Dendritic cell treated with granulocyte-macrophage colony-stimulating factor and Interleukin-4, amounts not matched to agents 40 ng/mL and 50 ng/mL, for 4 days (primary cell): Measurements from ENCODE around the gene SELENOW.
"Not testable (repeated sequence)": the region's sequence is repeated elsewhere in the genome, so short reads cannot be mapped to it uniquely, and the experiment has no call there.

ENCODE experiments used
- H3K27ac Mint-ChIP-seq: one replicate; pipeline ENCODE4 v1.8.0; 2022; ENCODE audit warnings: mild to moderate bottlenecking, mixed read lengths
- H3K27me3 Mint-ChIP-seq: one replicate; pipeline ENCODE4 v1.8.0; 2022; ENCODE audit warnings: mild to moderate bottlenecking, mixed read lengths
- H3K36me3 Mint-ChIP-seq: one replicate; pipeline ENCODE4 v1.8.0; 2022; ENCODE audit warnings: low read depth, mixed read lengths
- H3K4me1 Mint-ChIP-seq: one replicate; pipeline ENCODE4 v1.8.0; 2022; ENCODE audit warnings: low read depth, mixed read lengths
- H3K4me3 Mint-ChIP-seq: one replicate; pipeline ENCODE4 v1.8.0; 2022; ENCODE audit warnings: mild to moderate bottlenecking, moderate library complexity, mixed read lengths
- H3K9me3 Mint-ChIP-seq: one replicate; pipeline ENCODE4 v1.8.0; 2022; ENCODE audit warnings: mixed read lengths
- intact Hi-C: fragments of 100-400 bp; cut with micrococcal nuclease; formaldehyde crosslinking; loops from one replicate; pipeline ENCODE4 v1.15.0; 2022

SELENOW gene

DNA sequence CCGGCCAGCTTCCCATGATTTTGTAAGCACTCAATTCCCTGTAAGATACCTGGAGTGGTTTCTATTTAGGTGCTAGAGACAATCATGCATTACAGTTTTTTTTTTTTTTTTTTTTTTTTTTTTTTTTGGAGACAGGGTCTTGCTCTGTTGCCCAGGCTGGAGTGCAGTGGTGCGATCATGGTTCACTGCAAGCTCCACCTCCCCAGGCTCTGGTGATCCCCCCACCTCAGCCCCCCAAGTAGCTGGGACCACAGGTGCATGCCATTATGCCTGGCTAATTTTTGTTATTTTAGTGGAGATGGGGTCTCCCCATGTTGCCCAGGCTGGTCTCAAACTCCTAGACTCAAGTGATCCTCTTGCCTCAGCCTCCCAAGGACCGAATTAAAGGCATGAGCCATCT, 13.8 kb upstream of the SELENOW start:
- H3K9me3 Mint-ChIP-seq, H3K4me3 Mint-ChIP-seq, H3K36me3 Mint-ChIP-seq, H3K27ac Mint-ChIP-seq, intact Hi-C loops, H3K4me1 Mint-ChIP-seq, H3K27me3 Mint-ChIP-seq: not testable (repeated sequence)

DNA sequence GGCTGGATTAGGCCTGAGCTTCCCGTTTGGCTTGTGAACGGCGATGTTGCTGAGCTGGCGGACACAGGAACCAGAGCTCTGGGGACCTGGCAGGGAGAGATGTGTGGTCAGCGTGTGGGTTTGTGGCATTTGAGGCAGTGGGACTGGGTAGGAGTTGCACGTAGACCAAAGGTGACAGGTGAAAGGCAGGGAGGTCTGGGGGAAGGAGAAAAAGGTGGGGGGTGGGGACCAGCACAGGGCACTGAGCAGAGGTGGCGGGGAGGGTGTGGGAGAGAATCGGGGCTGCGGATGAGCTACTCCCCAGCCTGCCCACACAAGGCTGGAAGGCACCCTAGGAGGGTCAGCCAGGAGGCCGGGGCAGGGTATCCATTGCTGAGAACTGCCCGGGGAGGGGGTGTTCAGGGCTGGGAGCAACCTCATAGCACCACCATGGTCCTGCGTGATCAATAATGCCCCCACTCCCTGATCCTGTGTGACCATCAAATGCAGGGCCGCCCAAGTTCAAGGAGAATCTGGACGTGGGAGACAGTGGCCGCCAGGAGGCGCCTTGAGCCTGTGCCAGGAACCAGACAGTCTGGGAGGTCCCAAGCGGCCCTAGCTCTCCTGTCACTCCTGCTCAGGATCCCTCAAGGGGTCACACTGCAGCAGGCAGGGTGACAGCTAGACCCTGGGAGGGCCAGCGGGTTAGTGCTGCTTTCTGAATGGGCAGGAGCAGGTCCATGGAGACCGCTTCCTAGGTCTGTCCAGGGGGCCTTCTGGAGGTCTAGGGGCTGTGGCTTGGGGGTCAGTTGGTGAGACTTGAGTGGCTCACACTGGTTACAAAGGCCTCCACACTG, 12.8 kb upstream of the SELENOW start:
- intact Hi-C loops: loop anchor here (1.0 kb wide), 1 partner anchor 23 kb away; no protein-coding TSS in a partner anchor
- Mint-ChIP-seq H3K4me3 (no peak overlapping the region), H3K4me1 (no peaks in the 10 kb centered on the region), H3K27ac (no peak overlapping the region), H3K27me3 (peaks cover 1% of the 10 kb centered on the region), H3K36me3 (no peaks in the 10 kb centered on the region), H3K9me3 (no peaks in the 10 kb centered on the region)

DNA sequence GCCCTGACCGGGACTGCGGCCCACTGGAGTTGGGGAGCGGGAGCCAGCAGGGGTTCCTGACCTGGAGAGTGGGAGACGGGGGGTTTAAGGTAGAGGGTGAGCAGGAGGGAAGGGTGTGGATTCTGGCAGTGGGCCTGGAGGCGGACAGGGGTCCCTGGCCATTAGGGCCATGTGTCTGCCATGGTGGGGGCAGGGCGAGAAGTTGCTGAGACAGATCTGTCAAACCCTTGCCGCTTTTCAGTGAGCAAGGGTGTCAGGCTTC, 12.2 kb upstream of the SELENOW start:
- H3K9me3 Mint-ChIP-seq: no peaks in the 10 kb centered on the region
- intact Hi-C loops: loop anchor here (1.0 kb wide), 1 partner anchor 22 kb away; no protein-coding TSS in a partner anchor
- no peak overlapping the region for H3K27ac Mint-ChIP-seq
- peaks cover 1% of the 10 kb centered on the region for H3K27me3 Mint-ChIP-seq
- H3K4me1 Mint-ChIP-seq: no peaks in the 10 kb centered on the region
- H3K36me3 Mint-ChIP-seq: no peaks in the 10 kb centered on the region
- H3K4me3 Mint-ChIP-seq: no peak overlapping the region

DNA sequence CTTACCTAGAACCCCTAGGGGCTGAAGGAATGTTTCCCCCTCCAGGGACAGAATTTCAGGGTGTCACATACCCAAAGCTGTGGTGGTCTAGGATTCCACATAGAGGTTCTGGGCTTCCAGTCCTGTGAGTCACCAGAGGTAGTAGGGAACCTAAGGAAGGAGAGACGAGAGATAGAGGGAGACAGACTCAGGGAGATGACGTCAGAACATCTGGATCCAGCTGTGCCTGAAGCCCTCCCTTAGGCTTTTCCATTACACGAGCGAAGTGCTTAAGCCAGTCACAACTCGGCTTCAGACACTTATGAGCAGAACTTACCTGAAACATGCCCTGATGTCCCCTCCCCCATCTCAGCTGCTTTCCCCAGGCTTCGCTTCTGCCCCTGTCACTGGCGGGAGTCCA, 11.8 kb upstream of the SELENOW start:
- Mint-ChIP-seq H3K36me3 (no peaks in the 10 kb centered on the region), H3K27ac (no peak overlapping the region), H3K27me3 (peaks cover 1% of the 10 kb centered on the region), H3K4me3 (no peak overlapping the region), H3K4me1 (no peaks in the 10 kb centered on the region), H3K9me3 (no peaks in the 10 kb centered on the region)
- intact Hi-C loops: loop anchor here (1.0 kb wide), 1 partner anchor 22 kb away; no protein-coding TSS in a partner anchor

DNA sequence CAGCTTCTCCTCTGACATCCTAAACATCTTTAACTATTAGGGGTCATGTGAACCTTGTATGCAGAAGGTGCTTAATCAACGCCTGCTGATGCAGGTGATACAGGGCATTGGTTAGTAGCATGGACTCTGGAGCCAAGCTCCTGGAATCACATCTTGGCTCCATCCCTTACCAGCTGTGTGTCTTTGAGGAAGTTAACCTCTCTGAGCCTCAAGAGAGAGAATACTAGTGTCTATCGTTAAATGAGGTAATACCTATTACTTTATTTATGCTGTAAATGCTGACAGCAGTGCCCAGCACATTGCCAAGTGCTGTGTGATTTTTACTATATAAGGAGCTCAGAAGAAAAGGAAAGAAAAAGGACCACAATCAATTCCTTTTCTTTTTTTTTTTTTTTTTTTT, 11.2 kb upstream of the SELENOW start:
- H3K36me3 Mint-ChIP-seq: no peaks in the 10 kb centered on the region
- no peaks in the 10 kb centered on the region for H3K4me1 Mint-ChIP-seq
- H3K27ac Mint-ChIP-seq: no peak overlapping the region
- intact Hi-C loops: no loop called here
- no peak overlapping the region for H3K4me3 Mint-ChIP-seq
- peaks cover 1% of the 10 kb centered on the region for H3K27me3 Mint-ChIP-seq
- no peaks in the 10 kb centered on the region for H3K9me3 Mint-ChIP-seq

DNA sequence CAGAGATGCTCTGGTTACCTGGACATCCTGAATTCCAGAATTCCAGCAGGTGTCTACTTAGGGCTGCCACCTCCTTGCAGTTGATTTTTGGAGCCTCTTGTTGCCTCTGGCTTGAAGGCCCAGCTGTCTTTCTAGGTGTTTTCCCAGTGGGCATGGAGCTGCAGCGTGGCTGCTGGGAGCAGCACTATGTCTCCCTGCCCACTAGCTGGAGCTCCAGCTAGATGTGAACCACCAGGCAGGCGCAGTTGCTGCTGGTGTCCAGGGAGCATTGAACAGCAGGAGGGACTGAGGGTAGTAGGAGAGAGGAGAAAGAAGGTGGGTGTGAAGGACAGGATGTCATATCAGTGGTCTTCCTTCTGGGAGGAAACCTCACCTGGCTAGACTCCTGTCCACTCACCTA, 9.9 kb upstream of the SELENOW start:
- peaks cover 1% of the 10 kb centered on the region for H3K27me3 Mint-ChIP-seq
- intact Hi-C loops: no loop called here
- H3K9me3 Mint-ChIP-seq: no peaks in the 10 kb centered on the region
- no peaks in the 10 kb centered on the region for H3K36me3 Mint-ChIP-seq
- no peak overlapping the region for H3K27ac Mint-ChIP-seq
- no peak overlapping the region for H3K4me3 Mint-ChIP-seq
- H3K4me1 Mint-ChIP-seq: no peaks in the 10 kb centered on the region

DNA sequence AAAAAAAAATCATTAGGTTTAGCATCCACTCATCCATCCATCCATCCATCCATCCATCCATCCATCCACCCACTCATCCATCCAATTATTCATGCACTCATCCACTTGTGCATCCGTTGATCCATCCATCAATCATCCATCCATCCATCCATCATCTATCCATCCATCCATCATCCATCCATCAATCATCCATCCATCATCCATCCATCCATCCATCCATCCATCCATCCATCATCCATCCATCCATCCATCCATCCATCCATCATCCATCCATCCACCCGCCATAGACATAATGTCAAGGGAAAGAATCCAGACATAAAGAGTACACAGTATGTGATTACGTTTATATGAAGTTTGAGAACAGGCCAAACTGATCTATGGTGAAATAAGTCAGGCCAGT, 9.0 kb upstream of the SELENOW start:
- no peaks in the 10 kb centered on the region for H3K4me1 Mint-ChIP-seq
- H3K27me3 Mint-ChIP-seq: peaks cover 1% of the 10 kb centered on the region
- no peaks in the 10 kb centered on the region for H3K9me3 Mint-ChIP-seq
- no peak overlapping the region for H3K27ac Mint-ChIP-seq
- intact Hi-C loops: no loop called here
- no peak overlapping the region for H3K4me3 Mint-ChIP-seq
- H3K36me3 Mint-ChIP-seq: no peaks in the 10 kb centered on the region

DNA sequence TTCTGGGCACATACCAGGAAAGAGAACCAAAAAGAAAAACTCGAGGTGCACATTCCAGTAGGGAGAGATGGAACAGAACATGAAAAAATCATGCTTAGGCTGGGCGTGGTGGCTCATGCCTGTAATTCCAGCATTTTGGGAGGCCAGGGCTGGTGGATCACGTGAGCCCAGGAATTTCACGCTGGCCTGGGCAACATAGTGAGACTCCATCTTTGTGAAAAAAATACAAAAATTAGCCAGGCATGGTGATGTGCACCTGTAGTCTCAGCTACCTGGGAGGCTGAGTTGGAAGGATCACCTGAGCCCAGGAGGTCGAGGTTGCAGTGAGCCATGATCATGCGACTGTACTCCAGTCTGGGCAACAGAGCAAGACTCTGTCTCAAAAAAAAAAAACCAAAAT, 7.2 kb upstream of the SELENOW start:
- H3K36me3 Mint-ChIP-seq, H3K27ac Mint-ChIP-seq, H3K4me1 Mint-ChIP-seq, H3K27me3 Mint-ChIP-seq, H3K4me3 Mint-ChIP-seq, intact Hi-C loops, H3K9me3 Mint-ChIP-seq: not testable (repeated sequence)

DNA sequence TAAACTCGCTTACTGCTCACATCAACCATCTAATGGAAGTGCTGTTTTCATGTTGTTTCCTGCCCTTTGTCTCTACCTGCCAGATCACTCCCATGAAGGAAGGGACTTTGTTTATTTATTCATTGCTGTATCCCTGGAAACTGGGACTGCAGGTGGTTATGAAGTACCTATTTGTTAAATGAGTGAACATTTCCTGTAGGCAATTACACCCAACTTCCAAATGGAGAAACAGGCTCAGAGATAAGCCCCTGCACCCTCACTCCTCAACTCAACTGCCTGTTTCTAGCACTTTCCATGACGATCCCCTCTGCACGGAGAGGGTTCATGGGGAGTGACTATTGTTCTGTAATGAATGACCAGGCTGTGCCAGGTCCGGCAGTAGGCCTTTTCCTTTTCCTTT, 1.9 kb upstream of the SELENOW start:
- H3K36me3 Mint-ChIP-seq: peaks cover 23% of the 10 kb centered on the region
- intact Hi-C loops: no loop called here
- no peak overlapping the region for H3K4me3 Mint-ChIP-seq
- peaks cover 24% of the 10 kb centered on the region for H3K4me1 Mint-ChIP-seq
- peaks cover 2% of the 10 kb centered on the region for H3K27me3 Mint-ChIP-seq
- H3K27ac Mint-ChIP-seq: no peak overlapping the region
- H3K9me3 Mint-ChIP-seq: no peaks in the 10 kb centered on the region

DNA sequence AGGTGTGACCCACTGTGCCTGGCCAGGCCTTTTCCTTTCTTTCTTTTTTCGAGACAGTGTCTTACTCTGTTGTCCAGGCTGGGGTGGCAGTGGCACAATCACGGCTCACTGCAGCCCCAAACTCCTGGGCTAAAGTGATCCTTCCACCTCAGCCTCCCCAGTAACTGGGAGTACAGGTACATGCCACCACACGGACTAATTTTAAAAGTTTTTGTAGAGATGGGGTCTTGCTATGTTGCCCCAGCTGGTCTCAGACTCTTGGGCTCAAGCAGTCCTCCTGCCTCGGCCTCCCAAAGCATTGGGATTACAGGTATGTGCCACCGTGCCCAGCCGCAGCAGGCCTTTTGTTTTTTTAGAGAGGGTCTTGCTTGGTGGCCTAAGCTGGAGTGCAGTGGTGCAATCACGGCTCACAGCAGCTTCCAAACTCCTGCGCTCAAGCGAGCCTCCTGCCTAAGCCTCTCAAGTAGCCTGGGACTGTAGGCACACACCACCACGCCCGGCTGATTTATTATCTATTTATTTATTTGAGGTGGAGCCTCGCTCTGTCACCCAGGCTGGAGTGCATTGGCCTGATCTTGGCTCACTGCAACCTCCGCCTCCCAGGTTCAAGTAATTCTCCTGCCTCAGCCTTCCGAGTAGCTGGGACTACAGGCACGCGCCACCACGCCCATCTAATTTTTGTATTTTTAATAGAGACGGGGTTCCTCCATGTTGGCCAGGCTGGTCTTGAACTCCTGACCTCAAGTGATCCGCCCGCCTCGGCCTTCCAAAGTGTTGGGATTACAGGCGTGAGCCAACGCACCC, 1.1 kb upstream of the SELENOW start:
- H3K27me3 Mint-ChIP-seq, intact Hi-C loops: not testable (repeated sequence)

DNA sequence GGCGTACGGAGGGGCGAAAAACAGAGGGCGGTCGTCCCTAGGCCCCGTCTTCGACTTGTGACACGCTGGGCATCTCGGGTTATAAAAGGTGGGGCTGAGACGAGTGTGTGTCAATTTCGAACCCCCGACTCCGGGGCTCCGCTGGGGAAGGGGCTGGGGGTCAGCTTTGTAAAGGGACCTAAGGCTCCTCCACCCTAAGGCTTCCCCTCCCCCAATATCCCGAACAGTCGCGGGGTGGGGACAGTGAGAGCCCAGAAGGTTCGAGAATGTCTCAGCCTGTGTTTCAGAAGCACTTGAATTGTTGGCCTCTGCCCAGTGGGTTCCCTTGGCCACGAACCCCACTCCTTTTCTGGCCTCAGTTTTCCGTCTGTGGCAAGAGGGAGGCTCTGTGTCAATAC, 450 bp downstream of the SELENOW start:
- Mint-ChIP-seq H3K4me1 (peaks cover 26% of the 10 kb centered on the region), H3K4me3 (peak overlapping the region; percentile 97), H3K27ac (peak overlapping the region; percentile 91), H3K9me3 (no peaks in the 10 kb centered on the region), H3K27me3 (peaks cover 2% of the 10 kb centered on the region), H3K36me3 (peaks cover 47% of the 10 kb centered on the region)
- intact Hi-C loops: no loop called here

More for the DNA sequence above, 1.1 kb upstream of the SELENOW start:
- Mint-ChIP-seq H3K4me1 (peaks cover 26% of the 10 kb centered on the region), H3K4me3 (peak overlapping the region; percentile 97), H3K36me3 (peaks cover 32% of the 10 kb centered on the region), H3K27ac (peak overlapping the region; percentile 91)
- not testable (repeated sequence) for H3K9me3 Mint-ChIP-seq

DNA sequence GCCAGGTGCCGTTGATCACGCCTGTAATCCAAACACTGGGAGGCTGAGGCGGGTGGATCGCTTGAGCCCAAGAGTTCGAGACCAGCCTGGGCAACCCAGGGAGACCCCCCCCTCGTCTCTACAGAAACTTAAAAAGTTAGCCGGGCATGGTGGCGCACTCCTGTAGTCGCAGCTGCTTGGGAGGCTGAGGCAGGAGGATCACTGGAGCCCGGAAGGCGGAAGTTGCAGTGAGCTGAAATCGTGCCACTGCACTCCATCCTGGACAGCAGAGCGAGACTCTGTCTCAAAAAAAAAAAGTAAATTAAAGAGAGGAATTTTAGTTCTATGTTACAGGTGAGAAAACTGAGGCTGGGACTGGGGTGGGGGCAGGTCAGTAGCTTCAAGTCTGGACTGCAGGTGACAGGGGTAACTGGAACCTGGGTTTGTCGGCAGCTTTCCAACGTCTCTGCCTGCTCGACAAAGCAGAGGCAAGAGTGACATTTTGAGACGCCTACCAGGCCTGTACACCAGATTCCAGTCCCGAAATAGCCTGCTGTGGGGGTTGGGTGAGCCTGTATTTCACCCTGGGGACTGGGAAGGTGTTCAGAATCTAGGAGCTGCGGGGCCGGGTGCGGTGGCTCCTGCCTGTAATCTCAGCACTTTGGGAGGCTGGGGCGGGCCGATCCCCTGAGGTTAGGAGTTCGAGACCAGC, 1.2 kb downstream of the SELENOW start:
- intact Hi-C loops: no loop called here
- peaks cover 26% of the 10 kb centered on the region for H3K4me1 Mint-ChIP-seq
- peaks cover 2% of the 10 kb centered on the region for H3K27me3 Mint-ChIP-seq
- peak overlapping the region; percentile 91 for H3K27ac Mint-ChIP-seq
- peak overlapping the region; percentile 97 for H3K4me3 Mint-ChIP-seq
- no peaks in the 10 kb centered on the region for H3K9me3 Mint-ChIP-seq
- peaks cover 54% of the 10 kb centered on the region for H3K36me3 Mint-ChIP-seq

DNA sequence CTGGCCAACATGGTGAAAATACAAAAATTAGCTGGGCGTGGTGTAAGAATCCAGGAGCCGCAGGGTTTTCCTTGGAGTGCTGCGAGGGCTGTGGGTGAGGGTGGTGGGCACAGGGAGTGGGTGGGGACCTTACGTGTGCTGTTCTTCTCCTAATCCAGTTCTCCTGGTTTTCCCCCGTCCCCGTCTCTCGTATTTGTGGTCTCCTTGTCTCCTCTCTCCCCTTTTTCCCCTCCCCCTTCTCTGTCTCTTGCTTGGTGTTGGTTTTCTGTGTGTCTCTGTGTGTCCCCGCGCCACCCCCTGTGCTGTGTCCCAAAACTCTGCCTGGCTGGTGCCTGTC, 1.7 kb downstream of the SELENOW start:
- intact Hi-C loops: no loop called here
- no peaks in the 10 kb centered on the region for H3K9me3 Mint-ChIP-seq
- H3K27ac Mint-ChIP-seq: no peak overlapping the region
- peaks cover 26% of the 10 kb centered on the region for H3K4me1 Mint-ChIP-seq
- H3K36me3 Mint-ChIP-seq: peaks cover 60% of the 10 kb centered on the region
- H3K4me3 Mint-ChIP-seq: peak overlapping the region; percentile 1
- H3K27me3 Mint-ChIP-seq: peaks cover 2% of the 10 kb centered on the region

DNA sequence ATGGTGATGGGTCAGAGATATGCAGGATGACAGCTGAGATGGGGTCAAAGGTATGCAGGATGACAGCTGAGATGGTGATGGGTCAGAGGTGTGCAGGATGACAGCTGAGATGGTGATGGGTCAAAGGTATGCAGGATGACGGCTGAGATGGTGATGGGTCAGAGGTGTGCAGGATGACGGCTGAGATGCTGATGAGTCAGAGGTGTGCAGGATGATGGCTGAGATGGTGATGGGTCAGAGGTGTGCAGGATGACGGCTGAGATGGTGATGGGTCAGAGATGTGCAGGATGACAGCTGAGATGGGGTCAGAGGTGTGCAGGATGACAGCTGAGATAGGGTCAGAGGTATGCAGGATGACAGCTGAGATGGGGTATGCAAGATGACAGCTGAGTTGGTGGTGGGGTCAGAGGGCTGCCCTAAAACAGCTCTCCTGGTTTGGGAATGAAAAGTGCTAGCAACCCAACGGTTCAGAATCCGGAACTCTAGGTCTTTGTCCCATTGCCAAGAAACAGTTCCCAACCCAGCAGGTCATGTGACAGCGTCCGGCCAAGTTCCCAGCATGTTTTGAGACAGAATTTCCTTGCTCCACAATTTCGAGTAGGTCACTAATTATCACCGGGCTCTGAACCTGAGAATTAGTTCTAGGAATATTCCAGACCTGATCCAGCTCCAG, 3.2 kb downstream of the SELENOW start:
- intact Hi-C loops: no loop called here
- Mint-ChIP-seq H3K27me3 (peaks cover 2% of the 10 kb centered on the region), H3K9me3 (no peaks in the 10 kb centered on the region), H3K4me3 (no peak overlapping the region), H3K4me1 (peaks cover 26% of the 10 kb centered on the region), H3K36me3 (peaks cover 75% of the 10 kb centered on the region), H3K27ac (no peak overlapping the region)
